ENCODE measurements around the gene DDIAS.

DNA sequence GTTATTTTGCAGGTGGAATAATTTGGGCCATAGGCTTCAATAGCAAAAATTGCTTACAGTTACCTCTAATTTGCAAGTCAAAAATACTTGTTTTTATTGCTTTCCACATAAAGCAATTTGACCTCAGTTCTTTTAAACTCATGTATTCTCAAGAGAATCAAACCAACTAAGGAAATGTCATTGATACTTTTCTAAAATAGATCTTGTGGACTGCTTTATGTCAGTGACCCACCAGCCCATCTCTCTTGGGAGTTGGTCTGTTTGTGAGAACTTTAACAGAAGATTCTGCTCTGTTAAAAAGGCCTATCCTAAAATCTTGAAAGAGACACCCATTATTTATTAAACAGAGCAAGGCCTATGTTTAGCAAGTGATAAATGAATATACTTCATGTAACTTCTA is 75.2 kb downstream of the DDIAS start:
- TF ChIP-seq CTCF (conservative IDR thresholded peaks at IDR 0.05) = no peak
- TF ChIP-seq EZH2 (IDR thresholded peaks at IDR 0.05; ENCODE audit: low read depth) = no peak

All from PC-9 (cell line).